HepG2 (cell line): ENCODE data around the gene AHR. TPM values are rescaled to one million over a fixed set of nuclear protein-coding genes. Genes with fewer than 3 reads are reported as not detected.

ENCODE experiments used
- ATAC-seq: fragments of 200-7000 bp; cut with Tn5 transposase; 3 replicates; pipeline ENCODE4 v1.9.1; 2020; ENCODE audit warnings: mild to moderate bottlenecking, moderate library complexity
- BruUV-seq: library from RNA; stranded (reverse); fragments of 400-500 nt; replicated peaks from 2 replicates; lab custom pipeline; 2021; lab: Mats Ljungman, UMichigan
- CTCF ChIA-PET: fragments of 300-600 bp; formaldehyde crosslinking; extraction: SDS; loops from one replicate; lab custom pipeline; 2021; ENCODE audit warnings: low total read pairs, inconsistent platforms, low intra/inter-chr PET ratio; lab: Yijun Ruan, JAX
- POLR2A ChIA-PET: fragments of 350-600 bp; sonication (Branson Sonifier 250); formaldehyde crosslinking; loops from one replicate; lab custom pipeline; 2020; ENCODE audit warnings: antibody characterized with exemption, inconsistent platforms; lab: Yijun Ruan, JAX
- DNase-seq: peaks from one replicate; pipeline ENCODE4 v3.0.0-alpha.2; 2015; ENCODE audit warnings: low spot score
- FAIRE-seq: peaks from 3 replicates; lab custom pipeline; 2011; peaks lifted over from hg19 to GRCh38; lab: Jason Lieb, UNC
- H2AFZ ChIP-seq: one replicate; pipeline ENCODE4 v1.6.1; 2011; ENCODE audit warnings: low read length, inconsistent platforms
- H3K27ac ChIP-seq: fragments of 300-600 bp; 3 replicates; pipeline ENCODE4 v1.8.0; 2011; ENCODE audit warnings: mixed run types, mild to moderate bottlenecking, mixed read lengths, low read length, inconsistent platforms; ENCODE audit not compliant: insufficient read depth; ENCODE audit errors: extremely low read length
- H3K27me3 ChIP-seq, 2 experiments: fragments of 200-600 bp in 1 of 2; 2 replicates in 1 of 2; 3 replicates in 1 of 2; pipeline versions ENCODE4 v1.6.0 to v1.8.0; 2011; ENCODE audit warnings: low read length in 2 of 2, mild to moderate bottlenecking in 2 of 2, moderate library complexity in 2 of 2, inconsistent platforms in 1 of 2; ENCODE audit not compliant: insufficient read depth in 2 of 2, control insufficient read depth in 1 of 2
- H3K36me3 ChIP-seq, 2 experiments: fragments of 200-600 bp in 1 of 2; replicated peaks in 1 of 2; 2 replicates in 1 of 2; 3 replicates in 1 of 2; pipeline versions ENCODE4 v1.5.1 to v1.8.0; 2011; ENCODE audit warnings: low read length in 2 of 2, inconsistent platforms in 1 of 2; ENCODE audit not compliant: insufficient read depth in 2 of 2, control insufficient read depth in 1 of 2
- H3K4me1 ChIP-seq: 2 replicates; pipeline ENCODE4 v1.5.1; 2012; ENCODE audit warnings: low read length, inconsistent platforms; ENCODE audit not compliant: insufficient read depth
- H3K4me2 ChIP-seq: 2 replicates; pipeline ENCODE4 v1.6.0; 2011; ENCODE audit warnings: low read depth, low read length, inconsistent platforms
- H3K4me3 ChIP-seq, 3 experiments: fragments of 200-600 bp in 1 of 3; sonication (generic), shearing (Covaris generic) in 1 of 3; replicated peaks in 1 of 3; 2 replicates each; pipeline ENCODE4 v1.5.1; 2011 to 2016; ENCODE audit warnings: low read length in 3 of 3, inconsistent platforms in 2 of 3, low read depth in 2 of 3, mild to moderate bottlenecking in 2 of 3, control low read depth in 1 of 3, mixed read lengths in 1 of 3; ENCODE audit not compliant: insufficient read depth in 1 of 3
- H3K79me2 ChIP-seq: one replicate; pipeline ENCODE4 v1.6.1; 2011; ENCODE audit warnings: low read length, inconsistent platforms; ENCODE audit not compliant: insufficient read depth
- H3K9ac ChIP-seq: 2 replicates; pipeline ENCODE4 v1.6.0; 2011; ENCODE audit warnings: mild to moderate bottlenecking, low read depth, low read length, inconsistent platforms; ENCODE audit not compliant: insufficient read depth
- H3K9me3 ChIP-seq: 2 replicates; pipeline ENCODE4 v1.5.1; 2012; ENCODE audit warnings: mild to moderate bottlenecking, low read length
- H4K20me1 ChIP-seq: 2 replicates; pipeline ENCODE4 v1.6.0; 2011; ENCODE audit warnings: inconsistent platforms, mild to moderate bottlenecking, low read length, moderate library complexity; ENCODE audit not compliant: insufficient read depth
- POLR2AphosphoS2 ChIP-seq: IDR thresholded peaks from 2 replicates; pipeline ENCODE4 v1.6.1; 2011; ENCODE audit warnings: low read depth, low read length, improper control_type of control experiment
- RBM22 ChIP-seq: fragments of 200-400 bp; formaldehyde crosslinking; optimal IDR thresholded peaks from 2 replicates; pipeline ENCODE3; 2017; ENCODE audit warnings: mild to moderate bottlenecking, low read length, moderate library complexity
- ZBTB21 ChIP-seq: sonication (generic); formaldehyde crosslinking; IDR thresholded peaks from 2 replicates; pipeline ENCODE4 v1.4.0; 2020; ENCODE audit warnings: missing genetic modification reagents
- WGBS: methylation state at CpG from one replicate; pipeline ENCODE4 v1.1.6; 2017; ENCODE audit warnings: low lambda C conversion rate; 5-methylcytosine and 5-hydroxymethylcytosine counted together
- in situ Hi-C: cut with HindIII; loops from 2 replicates; pipeline ENCODE4 v1.10.0; 2017; ENCODE audit warnings: low pct_unique_long_range_greater_than_20kb; ENCODE audit not compliant: extremely low pct_ligation_motif_present
- intact Hi-C: fragments of 100-400 bp; cut with micrococcal nuclease; formaldehyde crosslinking; loops from one replicate; pipeline ENCODE4 v1.10.0; 2022; ENCODE audit not compliant: unreplicated experiment
- polyA plus RNA-seq, 8 experiments: library from polyadenylated mRNA; depleted of rRNA in 3 of 8; stranded (reverse) in 7 of 8; unstranded in 1 of 8; fragments of >200 nt; fragmentation: Illumina TruSeq in 4 of 8; extraction: Trizol in 4 of 8; gene quantifications; 2 replicates each; pipeline versions ENCODE4 v1.2.1 to v1.2.3, GENCODE V29; 2011 to 2016; ENCODE audit warnings: low read depth in 4 of 8, missing spikeins in 1 of 8, mixed read lengths in 1 of 8; ENCODE audit not compliant: insufficient read depth in 1 of 8
- total RNA-seq, 5 experiments: library from RNA; depleted of rRNA; stranded (reverse); fragments of >200 nt; fragmentation: Illumina TruSeq; extraction: Trizol; gene quantifications; 2 replicates each; pipeline ENCODE4 v1.2.3, GENCODE V29; 2016; ENCODE audit warnings: low read depth in 1 of 5
- TF ChIP-seq, protein P1 (sequence below): sonication (generic); formaldehyde crosslinking; conservative IDR thresholded peaks from 2 replicates; pipeline ENCODE4 v1.8.0; 2022; ENCODE audit warnings: mild to moderate bottlenecking, moderate library complexity, missing genetic modification reagents
- TF ChIP-seq, protein P2 (sequence below): sonication (generic); formaldehyde crosslinking; IDR thresholded peaks from 2 replicates; pipeline ENCODE4 v1.8.1; 2023; ENCODE audit warnings: missing genetic modification reagents, inconsistent platforms, borderline replicate concordance

The AHR gene
- total and polyA plus RNA-seq, 2 of the 13 experiments (the other 11 are each of a cell fraction or from before 2014, with no cell fraction given) = 9.0 to 31.3 TPM

DNA sequence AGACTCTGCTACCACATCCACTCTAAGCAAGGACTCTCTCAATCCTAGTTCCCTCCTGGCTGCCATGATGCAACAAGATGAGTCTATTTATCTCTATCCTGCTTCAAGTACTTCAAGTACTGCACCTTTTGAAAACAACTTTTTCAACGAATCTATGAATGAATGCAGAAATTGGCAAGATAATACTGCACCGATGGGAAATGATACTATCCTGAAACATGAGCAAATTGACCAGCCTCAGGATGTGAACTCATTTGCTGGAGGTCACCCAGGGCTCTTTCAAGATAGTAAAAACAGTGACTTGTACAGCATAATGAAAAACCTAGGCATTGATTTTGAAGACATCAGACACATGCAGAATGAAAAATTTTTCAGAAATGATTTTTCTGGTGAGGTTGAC lies 40.7 kb downstream of the AHR start:
- no peak overlapping the region for H3K27ac ChIP-seq
- ChIA-PET POLR2A (no interaction called here), CTCF (no interaction called here)
- H3K4me2 ChIP-seq = no peak overlapping the region
- no TSS peak for BruUV-seq
- no peaks in the 10 kb centered on the region for H4K20me1 ChIP-seq
- H3K79me2 ChIP-seq = peaks cover 2% of the 10 kb centered on the region
- no peak overlapping the region for H3K9ac ChIP-seq
- no peaks in the 10 kb centered on the region for H3K9me3 ChIP-seq
- H3K36me3 ChIP-seq = peaks cover 12 to 54% of the 10 kb centered on the region in 2 experiments
- H3K4me1 ChIP-seq = no peaks in the 10 kb centered on the region
- H2AFZ ChIP-seq = no peak overlapping the region
- WGBS = 96% methylated on average over 2 of the region's 2 CpGs
- no peak overlapping the region for H3K4me3 ChIP-seq
- in situ Hi-C loops (no loop called here), intact Hi-C loops (no loop called here)
- ATAC-seq (no peak), FAIRE-seq (no peak)
- H3K27me3 ChIP-seq = no peaks in the 10 kb centered on the region
- TF ChIP-seq, protein P1, sequence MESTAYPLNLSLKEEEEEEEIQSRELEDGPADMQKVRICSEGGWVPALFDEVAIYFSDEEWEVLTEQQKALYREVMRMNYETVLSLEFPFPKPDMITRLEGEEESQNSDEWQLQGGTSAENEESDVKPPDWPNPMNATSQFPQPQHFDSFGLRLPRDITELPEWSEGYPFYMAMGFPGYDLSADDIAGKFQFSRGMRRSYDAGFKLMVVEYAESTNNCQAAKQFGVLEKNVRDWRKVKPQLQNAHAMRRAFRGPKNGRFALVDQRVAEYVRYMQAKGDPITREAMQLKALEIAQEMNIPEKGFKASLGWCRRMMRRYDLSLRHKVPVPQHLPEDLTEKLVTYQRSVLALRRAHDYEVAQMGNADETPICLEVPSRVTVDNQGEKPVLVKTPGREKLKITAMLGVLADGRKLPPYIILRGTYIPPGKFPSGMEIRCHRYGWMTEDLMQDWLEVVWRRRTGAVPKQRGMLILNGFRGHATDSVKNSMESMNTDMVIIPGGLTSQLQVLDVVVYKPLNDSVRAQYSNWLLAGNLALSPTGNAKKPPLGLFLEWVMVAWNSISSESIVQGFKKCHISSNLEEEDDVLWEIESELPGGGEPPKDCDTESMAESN (CRISPR knock-in tag) = no peak
- 0 out of 2 replicates have a peak, but pooled peaks have one; percentile 15 for TF ChIP-seq POLR2AphosphoS2
- TF ChIP-seq, all 625 proteins: peak for 1
- no peak for DNase-seq

DNA sequence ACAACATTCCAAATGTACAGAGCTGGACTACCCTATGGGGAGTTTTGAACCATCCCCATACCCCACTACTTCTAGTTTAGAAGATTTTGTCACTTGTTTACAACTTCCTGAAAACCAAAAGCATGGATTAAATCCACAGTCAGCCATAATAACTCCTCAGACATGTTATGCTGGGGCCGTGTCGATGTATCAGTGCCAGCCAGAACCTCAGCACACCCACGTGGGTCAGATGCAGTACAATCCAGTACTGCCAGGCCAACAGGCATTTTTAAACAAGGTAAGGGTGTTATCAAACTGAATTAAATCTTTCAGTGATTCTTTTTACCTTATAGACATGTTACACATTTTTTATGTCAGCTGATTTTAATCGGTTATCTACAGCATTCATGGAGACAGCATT lies 41.5 kb downstream of the AHR start:
- BruUV-seq = no TSS peak
- no peaks in the 10 kb centered on the region for H3K27me3 ChIP-seq
- peaks cover 12 to 46% of the 10 kb centered on the region in 2 experiments for H3K36me3 ChIP-seq
- H4K20me1 ChIP-seq = no peaks in the 10 kb centered on the region
- CTCF ChIA-PET = no interaction called here
- TF ChIP-seq RBM22 (peak; percentile 33), ZBTB21 (CRISPR knock-in tag) (no peak)
- TF ChIP-seq, protein P2, sequence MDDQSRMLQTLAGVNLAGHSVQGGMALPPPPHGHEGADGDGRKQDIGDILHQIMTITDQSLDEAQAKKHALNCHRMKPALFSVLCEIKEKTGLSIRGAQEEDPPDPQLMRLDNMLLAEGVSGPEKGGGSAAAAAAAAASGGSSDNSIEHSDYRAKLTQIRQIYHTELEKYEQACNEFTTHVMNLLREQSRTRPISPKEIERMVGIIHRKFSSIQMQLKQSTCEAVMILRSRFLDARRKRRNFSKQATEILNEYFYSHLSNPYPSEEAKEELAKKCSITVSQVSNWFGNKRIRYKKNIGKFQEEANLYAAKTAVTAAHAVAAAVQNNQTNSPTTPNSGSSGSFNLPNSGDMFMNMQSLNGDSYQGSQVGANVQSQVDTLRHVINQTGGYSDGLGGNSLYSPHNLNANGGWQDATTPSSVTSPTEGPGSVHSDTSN (CRISPR knock-in tag) = no peak
- in situ Hi-C loops = no loop called here
- DNase-seq (no peak), FAIRE-seq (no peak), ATAC-seq (no peak)
- intact Hi-C loops = loop anchor here (10.0 kb wide), 2 partner anchors 185 to 305 kb away; no protein-coding TSS in a partner anchor
- no peak overlapping the region for H3K4me2 ChIP-seq
- no peak overlapping the region for H3K4me3 ChIP-seq
- POLR2A ChIA-PET = no interaction called here
- WGBS = 98% methylated on average over 4 of the region's 4 CpGs
- H3K9me3 ChIP-seq = no peaks in the 10 kb centered on the region
- peaks cover 2% of the 10 kb centered on the region for H3K79me2 ChIP-seq
- H3K9ac ChIP-seq = no peak overlapping the region
- no peak overlapping the region for H3K27ac ChIP-seq
- H3K4me1 ChIP-seq = no peaks in the 10 kb centered on the region
- no peak overlapping the region for H2AFZ ChIP-seq
